DND-41 (cell line): ENCODE results near the gene ITGAE.

Experiments
- CTCF ChIP-seq: IDR thresholded peaks from 2 replicates; pipeline ENCODE4 v1.5.1; 2012; ENCODE audit warnings: borderline replicate concordance, low read length, moderate library complexity, mild to moderate bottlenecking; ENCODE audit not compliant: poor library complexity, severe bottlenecking; ENCODE audit errors: extremely low read depth
- EZH2 ChIP-seq: IDR thresholded peaks from 3 replicates; pipeline ENCODE4 v1.6.1; 2012; ENCODE audit warnings: borderline replicate concordance, low read depth, mild to moderate bottlenecking, moderate library complexity, low read length, inconsistent platforms; ENCODE audit not compliant: severe bottlenecking

DNA sequence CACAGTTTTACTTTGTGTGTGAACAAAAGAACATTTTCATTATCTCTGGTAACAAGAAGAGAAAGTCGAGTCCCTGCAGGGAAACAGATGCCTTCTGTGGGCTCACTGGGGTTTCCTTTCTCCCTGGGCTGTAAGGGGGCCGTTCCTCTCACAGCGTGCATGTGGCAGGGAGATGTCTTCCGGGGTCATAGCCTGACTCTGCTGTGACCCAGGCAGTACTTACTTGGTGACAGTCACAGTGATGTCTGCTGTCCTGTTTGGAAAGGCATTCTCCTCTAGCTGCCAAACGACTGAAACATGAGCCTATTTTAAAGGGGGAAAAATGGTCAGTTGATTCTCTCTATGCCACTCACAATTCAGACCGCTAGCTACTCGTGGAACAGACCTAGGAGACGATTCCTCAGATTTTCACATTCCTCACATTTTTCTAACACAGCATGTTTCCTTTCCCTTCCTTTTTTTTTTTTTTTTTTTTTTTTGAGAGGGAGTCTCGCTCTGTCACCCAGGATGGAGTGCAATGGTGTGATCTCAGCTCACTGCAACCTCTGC, 70.0 kb downstream of the ITGAE start:
- TF ChIP-seq EZH2 (no peak), CTCF (no peak)
